Colon (tissue), 2 donors: ENCODE measurements around the gene SLC4A11.

Experiments used
- FAIRE-seq: peaks from 2 replicates; lab custom pipeline; 2012; peaks lifted over from hg19 to GRCh38; lab: Jason Lieb, UNC
- donor health status: control.
- donor health status: control.

The SLC4A11 gene

GRCh38 chr20:3239026-3239866 lies at the start of gene SLC4A11:
Gene SLC4A11 (minus strand): TSS chr20:3239190. CDS start chr20:3239137, 53 bp downstream.
- FAIRE-seq = no peak

GRCh38 chr20:3283222-3283820 lies 44.3 kb upstream of the SLC4A11 start:
- FAIRE-seq = no peak

DNA sequence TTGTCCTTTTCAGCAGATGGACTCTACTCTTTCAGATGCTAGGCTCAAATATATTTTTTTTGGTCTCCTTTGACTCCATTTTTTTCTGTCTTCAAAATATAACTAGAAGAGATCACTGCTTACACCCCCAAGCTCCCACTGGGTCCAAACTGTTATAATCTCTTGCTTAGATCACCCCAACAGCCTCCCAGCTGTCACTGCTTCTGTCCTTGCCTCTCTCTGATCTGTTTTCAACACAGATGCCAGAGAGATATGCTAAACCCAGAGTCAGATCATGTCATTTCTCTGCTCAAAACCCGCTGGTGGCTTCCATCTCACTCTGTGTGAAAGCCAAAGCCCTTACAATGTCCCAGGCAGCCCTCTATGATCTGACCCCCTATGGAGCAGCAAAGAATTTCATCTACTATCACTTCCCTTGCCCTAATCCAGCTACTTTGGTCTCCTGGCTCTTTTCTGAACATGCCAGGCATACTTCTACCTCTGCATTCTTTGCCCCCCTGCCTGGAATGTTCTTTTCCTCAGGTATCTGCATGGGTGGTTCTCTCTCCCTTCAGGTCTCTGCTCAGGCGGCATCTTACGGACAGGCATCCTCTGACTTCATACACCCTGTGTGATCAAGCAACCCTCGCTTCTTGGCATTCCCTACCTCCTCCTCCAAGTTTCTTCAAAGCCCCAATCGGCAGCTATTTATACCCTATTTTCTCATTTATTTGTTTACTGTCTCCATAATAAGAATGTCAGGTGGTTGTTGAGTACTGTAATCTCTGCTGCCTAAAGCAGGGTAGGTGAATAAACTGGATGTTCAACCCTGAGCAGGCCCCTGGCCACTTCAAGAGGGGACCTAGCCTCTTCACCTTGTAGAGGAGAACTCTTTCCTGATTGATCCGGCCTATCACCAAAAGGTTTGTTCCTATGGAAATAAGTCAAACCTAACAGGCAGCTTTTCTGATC lies 43.6 kb upstream of the SLC4A11 start:
- FAIRE-seq = no peak

- no peak for FAIRE-seq
Measured at GRCh38 chr20:3281437-3281836, 42.4 kb upstream of the SLC4A11 start.

DNA sequence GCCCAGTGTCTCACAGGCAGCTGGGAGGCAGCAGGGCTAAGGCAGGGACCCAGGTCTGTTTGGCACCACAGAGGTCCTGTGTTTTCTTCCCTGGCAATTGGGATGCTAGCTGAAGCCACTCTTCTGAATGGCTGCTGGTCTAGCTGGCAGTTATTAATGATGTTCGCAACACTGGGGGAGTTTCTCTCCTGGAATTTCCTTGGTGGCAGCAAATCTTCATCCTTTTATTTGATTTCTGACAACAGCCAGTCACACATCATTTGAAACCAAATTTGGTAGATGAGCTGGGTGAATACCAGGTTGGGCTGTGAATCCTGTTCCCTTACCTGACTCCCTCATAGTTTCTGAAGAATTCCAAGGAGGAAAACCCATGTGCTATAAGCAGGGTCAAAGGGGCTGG lies 40.8 kb upstream of the SLC4A11 start:
- FAIRE-seq = no peak

- FAIRE-seq = no peak
Measured at GRCh38 chr20:3277686-3278465, 38.9 kb upstream of the SLC4A11 start.

- FAIRE-seq = no peak
Measured at GRCh38 chr20:3276680-3277015, 37.7 kb upstream of the SLC4A11 start.

DNA sequence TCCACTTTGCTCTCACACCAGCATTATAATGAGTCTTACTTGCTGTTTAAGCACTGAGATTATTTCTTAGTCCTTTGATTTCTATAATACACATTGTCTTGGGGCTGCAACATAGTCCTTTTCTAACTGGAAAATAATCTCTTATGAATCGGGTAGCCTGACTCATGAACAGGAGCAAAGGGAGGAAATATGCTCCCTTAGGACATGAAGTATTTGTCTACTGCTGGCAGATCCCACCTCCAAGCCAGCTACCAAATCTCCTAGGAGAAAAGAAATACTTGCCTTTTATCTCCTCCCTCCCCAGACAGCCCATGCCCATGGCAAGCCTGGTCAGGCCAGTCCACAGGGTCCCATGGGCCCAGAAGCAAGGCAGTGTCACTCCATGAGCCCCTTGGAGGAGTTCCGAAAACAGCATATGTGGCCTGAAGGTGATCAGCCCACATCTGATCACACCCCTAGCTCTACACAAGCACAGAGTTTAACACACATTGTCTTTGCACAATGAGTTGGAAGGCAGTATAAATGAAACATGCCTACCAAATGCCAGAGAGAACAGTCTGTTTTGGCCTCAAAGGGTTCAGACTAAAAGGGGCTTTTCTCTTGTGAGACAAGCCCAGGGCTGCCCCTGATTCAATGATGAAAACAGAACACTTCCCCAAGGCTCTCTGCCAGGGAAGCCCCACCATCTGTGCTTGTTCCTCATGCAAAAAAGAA lies 37.1 kb upstream of the SLC4A11 start:
- no peak for FAIRE-seq

GRCh38 chr20:3275064-3275935 lies 36.3 kb upstream of the SLC4A11 start:
- FAIRE-seq = no peak

- no peak for FAIRE-seq
Measured at GRCh38 chr20:3273371-3273770, 34.4 kb upstream of the SLC4A11 start.

DNA sequence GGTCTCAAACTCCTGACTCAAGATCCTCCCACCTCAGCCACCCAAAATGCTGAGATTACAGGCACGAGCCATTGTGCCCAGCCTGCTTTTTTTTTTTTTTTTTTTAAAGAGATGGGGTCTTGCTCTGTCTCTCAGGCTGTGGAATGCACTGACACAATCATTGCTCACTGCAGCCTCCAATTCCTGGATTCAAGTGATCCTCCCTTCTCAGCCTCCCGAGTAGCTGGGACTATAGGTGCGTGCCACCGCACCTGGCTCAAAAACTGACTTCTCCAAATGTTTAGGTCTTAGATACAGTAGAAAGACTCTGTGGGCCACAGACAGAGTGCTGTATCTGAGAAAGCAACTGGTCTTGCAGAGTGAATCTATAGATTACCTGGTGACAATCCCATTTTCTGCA lies 31.1 kb upstream of the SLC4A11 start:
- FAIRE-seq = no peak

DNA sequence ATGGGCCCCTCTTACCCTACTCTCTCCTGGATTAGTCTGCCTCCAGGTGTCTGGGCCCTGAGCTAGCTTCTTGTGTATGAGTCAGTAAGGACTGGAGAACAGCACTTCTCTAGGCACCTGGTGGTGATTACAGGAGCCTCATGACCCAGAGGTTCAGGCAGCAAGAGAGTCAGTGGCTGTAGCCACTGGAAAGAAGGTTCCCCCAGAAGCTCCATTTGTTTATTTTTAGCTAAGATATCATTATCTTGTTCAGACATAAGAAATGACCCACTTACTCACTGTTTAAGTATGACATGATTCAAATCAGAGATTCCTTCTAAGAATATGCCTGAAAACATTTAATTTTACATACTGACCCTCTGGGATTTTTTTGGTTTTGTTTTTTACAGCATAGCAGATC lies 23.6 kb upstream of the SLC4A11 start:
- no peak for FAIRE-seq

GRCh38 chr20:3258429-3258828 lies 19.4 kb upstream of the SLC4A11 start:
- FAIRE-seq = no peak

DNA sequence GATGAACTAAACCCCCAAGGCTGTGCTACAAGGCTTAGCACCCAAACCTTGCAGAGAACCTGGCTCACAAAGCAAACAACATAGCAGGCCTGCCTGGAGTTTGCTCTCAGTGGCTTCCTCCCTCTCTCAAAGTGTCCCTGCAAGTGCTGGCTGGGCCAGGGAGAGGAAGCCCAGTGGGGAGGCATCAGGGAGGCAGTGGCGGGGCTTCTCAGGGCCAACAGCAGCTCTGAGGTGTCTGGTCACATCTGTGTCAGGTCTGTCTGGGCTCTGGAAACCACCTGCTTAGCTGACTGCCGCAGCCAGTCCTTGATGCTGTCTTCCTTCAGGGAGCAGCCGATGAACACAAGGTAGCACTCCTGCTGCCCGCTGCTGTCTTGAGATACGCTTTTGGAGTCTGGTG lies 16.7 kb upstream of the SLC4A11 start:
- FAIRE-seq = no peak

DNA sequence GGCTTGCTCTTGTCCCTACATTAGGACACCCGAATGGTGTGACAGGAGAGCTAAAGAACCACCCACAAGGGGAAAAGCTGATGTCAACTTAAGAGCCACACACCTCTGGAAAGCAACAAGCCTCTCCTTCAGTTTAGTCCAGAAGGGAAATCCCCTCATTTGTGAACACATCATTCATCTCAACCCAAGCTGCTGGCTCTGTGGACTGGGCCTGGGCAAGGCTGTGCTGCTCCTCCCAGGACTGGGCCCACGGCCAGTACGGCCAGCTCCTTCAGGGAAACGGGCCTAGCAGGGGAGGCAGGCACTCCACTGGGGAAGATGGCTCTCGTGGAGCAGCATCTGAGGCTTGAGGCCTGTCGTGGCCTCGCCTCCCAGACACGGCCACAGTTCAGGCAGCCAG lies 12.8 kb upstream of the SLC4A11 start:
- no peak for FAIRE-seq

- FAIRE-seq = no peak
Measured at GRCh38 chr20:3250091-3250504, 11.1 kb upstream of the SLC4A11 start.

GRCh38 chr20:3248993-3249347 lies 10.0 kb upstream of the SLC4A11 start:
- FAIRE-seq = no peak

DNA sequence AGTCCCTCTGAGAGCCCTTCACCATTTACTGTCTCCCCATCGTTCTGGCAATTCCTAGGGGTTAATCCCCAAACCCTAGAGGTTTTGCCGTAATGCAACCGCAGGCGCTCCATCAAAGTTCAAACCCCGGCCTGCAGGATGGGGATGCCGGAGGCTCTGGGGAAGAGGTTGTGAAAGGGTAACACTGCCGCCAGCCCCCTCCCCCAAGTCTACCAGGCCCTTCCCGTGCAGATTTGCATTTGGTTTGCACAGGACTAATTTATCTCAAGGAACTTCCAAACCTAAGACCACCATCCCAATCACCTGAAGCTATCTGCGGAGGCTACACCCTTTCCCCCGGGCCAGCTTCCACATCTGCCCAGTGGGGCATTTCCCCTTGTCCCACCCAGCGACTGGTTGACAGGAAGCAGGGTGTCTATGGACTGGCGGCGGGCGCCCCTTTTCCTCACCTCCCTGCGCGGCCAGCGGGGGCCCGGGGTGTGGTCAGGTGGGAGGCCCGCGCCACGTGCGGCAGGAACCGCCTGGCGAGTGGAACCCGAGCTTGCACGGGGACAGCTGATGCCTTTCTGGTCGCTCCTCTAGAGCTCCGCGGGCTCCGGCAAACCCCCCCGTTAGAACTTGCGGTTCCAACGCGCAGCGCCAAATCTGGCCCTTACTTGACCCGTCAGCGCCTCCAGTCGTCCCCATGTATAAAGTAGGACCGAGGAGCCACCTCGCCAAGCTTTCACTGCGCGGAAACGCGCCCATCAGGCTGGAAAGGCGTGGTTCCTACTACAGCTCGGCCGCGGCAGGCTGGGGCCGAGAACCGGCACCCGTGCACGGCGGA lies 9.4 kb upstream of the SLC4A11 start:
- FAIRE-seq = no peak

- FAIRE-seq = no peak
Measured at GRCh38 chr20:3247638-3248037, 8.6 kb upstream of the SLC4A11 start.

GRCh38 chr20:3246682-3247081 lies 7.7 kb upstream of the SLC4A11 start:
- no peak for FAIRE-seq
